PC-3 (cell line): ENCODE results near the gene MAP7D3. TPM values are rescaled to one million over a fixed set of nuclear protein-coding genes. Genes with fewer than 3 reads are reported as not detected.

Source experiments
- ATAC-seq: fragments of 200-7000 bp; cut with Tn5 transposase; 2 replicates; pipeline ENCODE4 v1.9.1; 2020; ENCODE audit warnings: mild to moderate bottlenecking, moderate library complexity
- BruUV-seq: library from RNA; stranded (reverse); fragments of 400-500 nt; replicated peaks from 2 replicates; lab custom pipeline; 2021; lab: Mats Ljungman, UMichigan
- CTCF ChIA-PET: fragments of 300-600 bp; sonication (Branson Sonifier 250); formaldehyde crosslinking; loops from one replicate; lab custom pipeline; 2022; ENCODE audit warnings: antibody characterized with exemption; lab: Charles Lee
- POLR2A ChIA-PET: fragments of 300-600 bp; sonication (Branson Sonifier 250); formaldehyde crosslinking; loops from one replicate; lab custom pipeline; 2022; ENCODE audit warnings: antibody characterized with exemption; ENCODE audit not compliant: unreplicated experiment; lab: Charles Lee
- DNase-seq: peaks from one replicate; pipeline ENCODE4 v3.0.0-alpha.2; 2015
- H2AFZ ChIP-seq: fragments of 300-600 bp; sonication (generic); 2 replicates; pipeline ENCODE4 v1.6.0; 2016; ENCODE audit warnings: antibody characterized with exemption, low read length
- H3F3A ChIP-seq: fragments of 300-600 bp; sonication (generic); one replicate; pipeline ENCODE4 v1.6.0; 2017; ENCODE audit warnings: antibody characterized with exemption, low read length, control low read depth, mild to moderate bottlenecking; ENCODE audit not compliant: unreplicated experiment
- H3K27ac ChIP-seq: fragments of 300-600 bp; sonication (generic); 2 replicates; pipeline ENCODE4 v1.5.1; 2016; ENCODE audit warnings: mild to moderate bottlenecking, low read length
- H3K27me3 ChIP-seq: fragments of 300-600 bp; sonication (generic); 2 replicates; pipeline ENCODE4 v1.6.1; 2016; ENCODE audit warnings: low read length, mixed read lengths
- H3K36me3 ChIP-seq: fragments of 300-600 bp; sonication (generic); 2 replicates; pipeline ENCODE4 v1.6.1; 2016; ENCODE audit warnings: low read depth, mixed run types, low read length, mixed read lengths
- H3K4me1 ChIP-seq: fragments of 300-600 bp; sonication (generic); 2 replicates; pipeline ENCODE4 v1.5.1; 2016; ENCODE audit warnings: low read length; ENCODE audit not compliant: insufficient read depth
- H3K4me2 ChIP-seq: fragments of 300-600 bp; sonication (generic); 2 replicates; pipeline ENCODE4 v1.6.0; 2016; ENCODE audit warnings: low read length
- H3K4me3 ChIP-seq: fragments of 300-600 bp; sonication (generic); 2 replicates; pipeline ENCODE4 v1.5.1; 2016; ENCODE audit warnings: mild to moderate bottlenecking, low read length, mixed read lengths
- H3K79me2 ChIP-seq: fragments of 300-600 bp; sonication (generic); 2 replicates; pipeline ENCODE4 v1.6.1; 2017; ENCODE audit warnings: low read length, mixed read lengths
- H3K9ac ChIP-seq: fragments of 300-600 bp; sonication (generic); 2 replicates; pipeline ENCODE4 v1.6.0; 2016; ENCODE audit warnings: mild to moderate bottlenecking, low read length
- H3K9me2 ChIP-seq: fragments of 300-600 bp; sonication (generic); replicated peaks from 2 replicates; pipeline ENCODE4 v1.6.1; 2016; ENCODE audit warnings: mixed run types, low read length, mixed read lengths
- H3K9me3 ChIP-seq: fragments of 300-600 bp; sonication (generic); 2 replicates; pipeline ENCODE4 v1.6.1; 2016; ENCODE audit warnings: low read length, mixed read lengths
- H4K20me1 ChIP-seq: fragments of 300-600 bp; sonication (generic); 2 replicates; pipeline ENCODE4 v1.6.1; 2016; ENCODE audit warnings: low read length, mixed read lengths
- CTCF ChIP-seq: fragments of 300-600 bp; sonication (generic); conservative IDR thresholded peaks from 2 replicates; pipeline ENCODE4 v1.5.1; 2017; ENCODE audit warnings: antibody characterized with exemption, low read depth, mild to moderate bottlenecking, low read length
- EZH2 ChIP-seq: fragments of 300-600 bp; sonication (generic); IDR thresholded peaks from one replicate; pipeline ENCODE4 v1.6.1; 2017; ENCODE audit warnings: antibody characterized with exemption, mild to moderate bottlenecking, low read length; ENCODE audit not compliant: unreplicated experiment
- EZH2phosphoT487 ChIP-seq: fragments of 300-600 bp; sonication (generic); IDR thresholded peaks from 2 replicates; pipeline ENCODE4 v1.6.1; 2018; ENCODE audit warnings: mild to moderate bottlenecking, antibody characterized with exemption, low read length, borderline replicate concordance
- intact Hi-C: fragments of 100-400 bp; cut with micrococcal nuclease; formaldehyde crosslinking; loops from 2 replicates; pipeline ENCODE4 v1.9.0; 2023
- total RNA-seq: library from RNA; depleted of rRNA; stranded (reverse); fragments of >200 nt; gene quantifications from 2 replicates; pipeline ENCODE4 v1.2.3, GENCODE V29; 2014

MAP7D3 gene
- total RNA-seq, 1 experiment from 2014 or later: 0.40 TPM

- Histone ChIP-seq H3F3A (no peaks in the 10 kb centered on the region), H3K4me1 (peaks cover 35% of the 10 kb centered on the region), H3K9ac (no peak overlapping the region), H3K79me2 (no peaks in the 10 kb centered on the region), H3K27me3 (no peaks in the 10 kb centered on the region), H2AFZ (no peak overlapping the region), H4K20me1 (no peaks in the 10 kb centered on the region), H3K4me2 (no peak overlapping the region), H3K9me2 (no peaks in the 10 kb centered on the region), H3K27ac (no peak overlapping the region), H3K9me3 (no peaks in the 10 kb centered on the region), H3K4me3 (no peak overlapping the region), H3K36me3 (no peaks in the 10 kb centered on the region)
- TF ChIP-seq EZH2phosphoT487 (no peak), CTCF (no peak), EZH2 (no peak)
- ChIA-PET POLR2A (no interaction called here), CTCF (no interaction called here)
- BruUV-seq: no TSS peak
- ATAC-seq (no peak), DNase-seq (no peak)
- intact Hi-C loops: loop anchor here (2.0 kb wide), 1 partner anchor 35 kb away; no protein-coding TSS in a partner anchor
Observed at GRCh38 chrX:136201601-136202000, 49.6 kb downstream of the MAP7D3 start.

- no peak overlapping the region for H3K4me2 ChIP-seq
- no peaks in the 10 kb centered on the region for H3K9me2 ChIP-seq
- H3K9me3 ChIP-seq: no peaks in the 10 kb centered on the region
- no peaks in the 10 kb centered on the region for H3K36me3 ChIP-seq
- no peaks in the 10 kb centered on the region for H3F3A ChIP-seq
- ATAC-seq: peak; percentile 63
- intact Hi-C loops: loop anchor here (2.0 kb wide), 1 partner anchor 34 kb away; no protein-coding TSS in a partner anchor
- H3K27me3 ChIP-seq: no peaks in the 10 kb centered on the region
- no TSS peak for BruUV-seq
- TF ChIP-seq CTCF: peak; percentile 68
- no peak for TF ChIP-seq EZH2phosphoT487
- DNase-seq: peak; percentile 59
- no peak overlapping the region for H3K4me3 ChIP-seq
- no peak overlapping the region for H3K27ac ChIP-seq
- POLR2A ChIA-PET: no interaction called here
- H3K79me2 ChIP-seq: no peaks in the 10 kb centered on the region
- peaks cover 40% of the 10 kb centered on the region for H3K4me1 ChIP-seq
- no peak overlapping the region for H3K9ac ChIP-seq
- CTCF ChIA-PET: no interaction called here
- H2AFZ ChIP-seq: no peak overlapping the region
- H4K20me1 ChIP-seq: no peaks in the 10 kb centered on the region
Observed at GRCh38 chrX:136200466-136200865, 50.7 kb downstream of the MAP7D3 start.

- ChIA-PET CTCF (no interaction called here), POLR2A (interaction anchor here (0.6 kb wide), 1 partner anchor 164 kb away, joined by 3 read pairs; no protein-coding TSS in a partner anchor)
- Histone ChIP-seq H3K4me1 (peaks cover 32% of the 10 kb centered on the region), H2AFZ (no peak overlapping the region), H3K79me2 (no peaks in the 10 kb centered on the region), H3K9me3 (no peaks in the 10 kb centered on the region), H3F3A (no peaks in the 10 kb centered on the region), H3K36me3 (no peaks in the 10 kb centered on the region), H3K27ac (no peak overlapping the region), H3K4me2 (no peak overlapping the region), H3K9ac (no peak overlapping the region), H3K4me3 (no peak overlapping the region), H3K9me2 (no peaks in the 10 kb centered on the region), H4K20me1 (no peaks in the 10 kb centered on the region), H3K27me3 (no peaks in the 10 kb centered on the region)
- no peak for ATAC-seq
- BruUV-seq: no TSS peak
- DNase-seq: no peak
- intact Hi-C loops: no loop called here
- TF ChIP-seq CTCF (no peak), EZH2 (no peak), EZH2phosphoT487 (no peak)
Observed at GRCh38 chrX:136199365-136199764, 51.8 kb downstream of the MAP7D3 start.
